Neural cell (in vitro differentiated cells): ENCODE results near the gene N4BP3.

Experiments
- CTCF ChIP-seq: fragments of 450-650 bp; IDR thresholded peaks from 2 replicates; pipeline ENCODE4 v1.5.1; 2014; ENCODE audit warnings: antibody characterized with exemption, mild to moderate bottlenecking, moderate library complexity; ENCODE audit not compliant: poor library complexity, severe bottlenecking
- EP300 ChIP-seq: fragments of 450-650 bp; conservative IDR thresholded peaks from 2 replicates; pipeline ENCODE4 v1.6.1; 2014; ENCODE audit warnings: antibody characterized with exemption, mild to moderate bottlenecking, moderate library complexity; ENCODE audit not compliant: poor library complexity, severe bottlenecking
- EZH2 ChIP-seq: fragments of 200-600, 300-800 bp; shearing (Covaris generic), sonication (generic); IDR thresholded peaks from 2 replicates; pipeline ENCODE4 v1.6.1; 2014; ENCODE audit warnings: antibody characterized with exemption, low read length, borderline replicate concordance, mild to moderate bottlenecking; ENCODE audit not compliant: insufficient read depth, poor library complexity, severe bottlenecking
- MXI1 ChIP-seq: fragments of 450-650 bp; conservative IDR thresholded peaks from 2 replicates; pipeline ENCODE4 v1.6.1; 2014; ENCODE audit warnings: antibody characterized with exemption, mild to moderate bottlenecking; ENCODE audit not compliant: poor library complexity, severe bottlenecking
- POLR2AphosphoS5 ChIP-seq: IDR thresholded peaks from 2 replicates; pipeline ENCODE4 v1.6.1; 2012
- RAD21 ChIP-seq: fragments of 450-650 bp; conservative IDR thresholded peaks from 2 replicates; pipeline ENCODE4 v1.6.1; 2014; ENCODE audit warnings: antibody characterized with exemption, mild to moderate bottlenecking, moderate library complexity
- REST ChIP-seq: IDR thresholded peaks from 2 replicates; pipeline ENCODE4 v1.6.1; 2012; ENCODE audit warnings: borderline replicate concordance
- TAF1 ChIP-seq: IDR thresholded peaks from 2 replicates; pipeline ENCODE4 v1.6.1; 2012; ENCODE audit warnings: low read depth

- TF ChIP-seq CTCF (no peak), EP300 (no peak), TAF1 (no peak), EZH2 (no peak), RAD21 (no peak), POLR2AphosphoS5 (no peak), MXI1 (no peak), REST (no peak)
These were observed 787 bp upstream of the N4BP3 start for GRCh38 chr5:178112545-178112944.
